ENCODE results near the gene MEAK7.
"Not testable (repeated sequence)": the region's sequence is repeated elsewhere in the genome, so short reads cannot be mapped to it uniquely, and the experiment has no call there.

The MEAK7 gene

DNA sequence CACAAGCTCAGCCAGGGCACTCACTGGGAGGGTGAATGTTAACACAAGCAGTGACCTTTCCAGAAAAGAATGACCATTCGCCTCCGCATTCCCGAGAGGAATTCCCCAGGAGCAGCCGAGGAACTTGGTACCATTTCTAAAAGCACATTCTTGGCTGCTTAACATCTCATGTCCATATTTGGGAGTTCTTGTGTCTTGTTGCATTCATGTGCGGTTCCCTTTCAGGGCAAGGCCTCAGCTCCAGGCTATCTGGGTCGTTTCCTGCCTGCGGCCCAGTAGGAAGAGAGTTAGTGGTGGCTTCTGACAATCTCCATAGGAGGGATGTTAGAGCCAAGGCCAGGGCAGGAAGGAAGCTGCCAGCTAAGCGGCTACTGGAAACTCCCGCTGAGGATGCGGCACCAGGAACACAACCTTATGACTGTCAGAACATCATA is 27.8 kb upstream of the MEAK7 start:
- no peak for DNase-seq

- DNase-seq: no peak
Measured at GRCh38 chr16:84531671-84532111, 27.2 kb upstream of the MEAK7 start.

GRCh38 chr16:84530590-84530989 is 26.1 kb upstream of the MEAK7 start:
- DNase-seq: no peak

DNA sequence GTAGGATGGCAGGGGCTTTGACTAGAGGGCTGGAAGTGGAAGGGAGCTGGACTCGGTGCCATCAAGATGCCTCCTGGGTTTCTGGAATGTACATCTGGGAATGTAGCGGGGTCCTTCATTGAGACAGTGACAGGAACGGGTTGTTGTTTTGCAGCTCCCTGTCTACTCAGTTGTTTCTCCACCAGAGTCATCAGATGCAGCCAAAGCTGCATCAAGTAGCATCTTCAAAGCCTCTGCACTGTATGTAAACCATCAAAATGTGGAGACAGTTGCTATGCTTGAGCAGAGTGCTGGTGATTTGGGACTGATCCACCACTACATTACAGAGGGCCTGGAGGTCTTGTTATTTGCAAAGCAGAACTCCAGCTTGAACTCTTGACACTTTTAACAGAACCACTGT is 25.1 kb upstream of the MEAK7 start:
- DNase-seq: no peak

GRCh38 chr16:84528322-84528721 is 23.9 kb upstream of the MEAK7 start:
- no peak for DNase-seq

- DNase-seq: no peak
Measured at GRCh38 chr16:84527532-84528269, 23.2 kb upstream of the MEAK7 start.

DNA sequence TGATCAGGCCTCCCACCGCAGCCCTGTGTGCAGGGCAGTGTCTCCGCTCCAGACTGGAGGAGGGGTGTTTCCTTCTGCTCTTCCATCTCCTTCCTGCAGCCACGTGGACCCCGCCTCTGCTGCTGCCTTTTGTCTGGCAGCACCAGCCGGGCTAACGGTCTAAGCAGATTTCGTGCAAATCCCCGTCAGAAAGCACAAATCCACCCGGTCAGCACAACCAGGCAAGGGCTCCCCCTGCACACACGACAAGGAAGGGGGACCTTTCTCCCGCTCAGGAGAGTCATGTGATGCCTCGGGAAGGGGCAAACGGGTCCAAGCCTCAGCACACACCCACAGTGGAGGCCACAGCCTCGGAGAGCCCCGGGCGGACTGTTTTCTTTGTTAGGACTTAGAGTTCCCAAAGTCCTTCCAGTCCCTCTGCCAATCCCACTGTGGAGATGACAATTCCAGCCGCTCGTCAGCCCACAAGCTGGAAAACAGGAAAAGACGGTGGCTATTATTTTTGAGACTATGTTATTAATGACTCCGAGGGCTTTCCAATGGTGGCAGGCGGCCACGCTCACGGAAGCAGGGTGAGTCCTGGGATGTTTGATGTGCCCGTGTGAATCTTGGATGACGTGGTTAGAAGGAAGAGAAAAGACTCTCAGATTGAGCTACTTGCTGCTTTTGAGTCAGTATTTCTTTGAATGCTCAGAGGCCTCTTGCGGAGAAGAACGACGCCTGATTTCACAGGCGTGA is 22.5 kb upstream of the MEAK7 start:
- DNase-seq: no peak

DNA sequence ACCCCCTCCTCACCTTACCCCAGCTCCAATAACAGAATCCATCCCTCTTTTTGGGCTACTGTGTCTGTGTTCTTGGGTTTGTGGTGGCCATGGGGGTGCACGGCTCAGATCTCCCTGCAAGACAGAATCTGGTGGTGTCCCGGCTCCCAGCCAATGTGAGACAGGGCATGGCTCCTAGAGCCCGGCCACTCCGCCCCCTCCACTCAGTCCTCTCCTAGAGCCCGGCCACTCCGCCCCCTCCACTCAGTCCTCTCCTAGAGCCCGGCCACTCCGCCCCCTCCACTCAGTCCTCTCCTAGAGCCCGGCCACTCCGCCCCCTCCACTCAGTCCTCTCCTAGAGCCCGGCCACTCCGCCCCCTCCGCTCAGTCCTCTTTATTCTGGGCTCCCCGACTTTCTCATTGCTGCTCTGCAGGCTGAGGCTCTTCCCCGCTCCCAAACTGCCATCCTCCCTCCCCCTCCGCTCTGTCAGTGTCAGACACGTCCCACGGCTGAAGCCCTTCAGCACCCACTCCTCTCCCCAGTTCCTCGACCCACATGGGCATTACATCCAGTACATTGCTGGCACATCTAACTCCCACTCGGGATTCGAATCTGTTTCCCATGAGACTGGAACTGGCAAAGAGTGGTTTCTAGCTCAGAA is 20.6 kb upstream of the MEAK7 start:
- DNase-seq: not testable (repeated sequence)

GRCh38 chr16:84524346-84524920 is 20.0 kb upstream of the MEAK7 start:
- no peak for DNase-seq

GRCh38 chr16:84521497-84521770 is 17.0 kb upstream of the MEAK7 start:
- no peak for DNase-seq

DNA sequence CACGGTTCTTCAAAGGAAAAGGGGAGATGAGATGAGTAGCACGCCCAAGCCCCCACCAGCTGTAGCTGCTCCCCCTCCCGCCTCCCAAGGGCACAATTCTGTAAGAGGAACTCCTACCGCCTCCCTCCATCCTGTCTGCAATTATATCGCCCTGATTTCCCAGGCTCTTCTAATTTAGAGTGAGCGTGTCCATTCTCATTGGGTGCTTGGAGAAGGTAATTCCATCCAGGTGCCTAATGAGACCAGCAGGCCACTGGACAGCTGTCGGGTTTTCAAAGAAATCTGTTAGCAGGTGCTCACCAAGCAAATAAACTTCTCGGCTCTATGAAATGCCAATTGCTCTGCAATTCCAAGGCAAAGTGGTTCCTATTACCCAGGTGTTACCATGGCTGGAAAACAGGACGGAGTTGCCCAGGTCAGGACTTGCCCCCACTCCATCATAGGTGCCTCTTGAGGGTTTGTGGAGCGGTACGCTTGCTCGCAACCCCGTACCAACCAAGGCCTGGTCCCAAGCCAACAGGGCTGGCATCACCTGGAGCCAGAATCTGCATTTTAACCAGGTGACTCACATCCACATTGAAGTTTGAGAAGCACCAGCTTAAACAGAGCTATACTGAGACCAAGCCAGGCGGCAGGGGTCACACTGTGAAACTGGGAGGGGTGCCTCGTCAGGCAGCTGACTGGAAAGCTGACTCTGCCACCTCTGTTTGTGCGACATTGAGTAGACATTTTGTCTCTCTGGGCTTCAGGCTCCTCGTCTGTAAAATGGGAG is 16.5 kb upstream of the MEAK7 start:
- peak; percentile 97 for DNase-seq

- DNase-seq: no peak
Measured at GRCh38 chr16:84519855-84520254, 15.4 kb upstream of the MEAK7 start.

DNA sequence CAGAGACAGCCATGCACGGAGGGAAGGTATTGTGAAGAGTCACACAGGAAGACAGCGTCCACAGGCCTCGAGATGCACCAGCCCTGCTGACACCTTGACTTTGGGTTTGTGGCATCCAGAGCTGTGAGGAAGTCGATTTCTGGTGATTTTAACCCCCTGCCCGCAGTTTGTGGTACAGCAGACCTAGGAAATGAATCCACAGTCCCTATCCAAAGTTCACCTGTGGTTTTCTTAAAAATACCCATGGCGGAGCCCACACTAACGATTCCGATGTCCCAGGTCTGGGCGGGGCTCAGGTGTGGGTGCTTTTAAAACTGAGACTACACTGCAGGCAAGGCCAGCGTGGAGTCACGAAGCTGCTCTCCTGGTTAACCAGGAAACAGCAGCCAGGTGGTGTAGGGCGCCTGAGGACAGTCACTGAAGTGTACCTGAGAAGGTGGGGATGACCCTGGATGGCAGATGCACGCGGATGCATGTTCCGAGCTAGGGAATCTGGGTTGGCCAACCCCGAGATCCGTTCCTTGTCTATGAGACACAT is 14.4 kb upstream of the MEAK7 start:
- peak; percentile 37 for DNase-seq

DNA sequence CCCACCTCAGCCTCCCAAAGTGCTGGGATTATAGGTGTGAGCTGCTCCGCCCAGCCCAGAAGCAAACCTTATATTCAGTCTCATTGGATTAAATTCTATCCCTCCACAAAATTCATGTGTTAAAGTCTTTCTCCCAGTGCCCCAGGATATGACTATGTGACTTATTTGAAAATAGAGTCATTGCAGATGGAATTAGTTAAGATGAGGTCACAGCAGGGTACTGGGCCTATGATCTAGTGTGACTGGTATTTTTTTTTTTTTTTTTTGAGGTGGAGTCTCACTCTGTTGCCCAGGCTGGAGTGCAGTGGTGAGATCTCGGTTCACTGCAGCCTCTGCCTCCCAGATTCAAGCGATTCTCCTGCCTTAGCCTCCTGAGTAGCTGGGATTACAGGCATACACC is 13.8 kb upstream of the MEAK7 start:
- not testable (repeated sequence) for DNase-seq

DNA sequence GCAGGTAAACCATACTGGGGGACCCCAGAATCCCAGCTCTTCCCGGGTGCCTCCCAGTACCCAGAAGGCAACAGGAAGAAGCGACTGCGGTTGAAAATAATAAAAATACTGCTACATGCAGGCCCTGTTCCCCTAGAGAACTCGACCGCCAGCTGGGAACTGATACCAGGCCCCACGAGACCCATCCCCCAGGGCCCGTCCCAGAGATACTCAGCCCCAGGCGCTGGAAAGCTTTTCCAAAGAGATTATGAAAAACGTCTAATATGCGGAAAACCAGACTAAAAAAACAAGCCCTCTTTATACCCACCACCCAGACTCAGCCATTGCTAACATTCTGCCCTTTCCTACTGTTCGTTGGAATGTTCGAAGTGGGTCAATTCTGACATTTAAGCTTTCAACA is 12.9 kb upstream of the MEAK7 start:
- no peak for DNase-seq

GRCh38 chr16:84514874-84515835 is 10.7 kb upstream of the MEAK7 start:
- no peak for DNase-seq

DNA sequence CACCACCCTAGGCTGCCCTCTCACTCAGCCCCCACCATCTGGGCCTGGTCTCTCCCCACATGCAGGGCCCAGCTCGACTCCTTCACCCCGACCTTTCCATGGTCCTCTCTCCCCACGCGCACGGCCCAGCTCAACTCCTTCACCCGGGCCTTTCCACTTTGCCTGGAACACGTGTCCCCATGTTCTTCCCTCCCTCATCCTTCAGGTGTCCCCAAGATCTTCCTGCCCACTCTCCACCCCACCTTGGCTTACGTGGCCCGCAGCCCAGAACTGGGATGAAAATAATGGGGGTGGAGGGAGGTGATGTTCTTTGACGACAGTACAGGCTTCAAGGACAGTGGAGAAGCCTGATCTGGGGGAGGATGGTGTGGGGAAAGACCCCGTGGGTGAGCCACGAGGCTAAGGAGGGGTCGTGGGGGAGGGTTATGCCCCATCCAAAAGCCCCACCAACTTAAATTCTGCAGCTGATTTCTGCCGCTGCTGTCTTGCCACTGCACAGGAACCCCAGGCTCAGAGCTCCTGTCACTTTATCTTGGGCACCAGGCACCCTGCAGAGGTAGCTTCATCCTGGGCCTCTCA is 9.9 kb upstream of the MEAK7 start:
- no peak for DNase-seq

- no peak for DNase-seq
Measured at GRCh38 chr16:84513666-84514065, 9.2 kb upstream of the MEAK7 start.

DNA sequence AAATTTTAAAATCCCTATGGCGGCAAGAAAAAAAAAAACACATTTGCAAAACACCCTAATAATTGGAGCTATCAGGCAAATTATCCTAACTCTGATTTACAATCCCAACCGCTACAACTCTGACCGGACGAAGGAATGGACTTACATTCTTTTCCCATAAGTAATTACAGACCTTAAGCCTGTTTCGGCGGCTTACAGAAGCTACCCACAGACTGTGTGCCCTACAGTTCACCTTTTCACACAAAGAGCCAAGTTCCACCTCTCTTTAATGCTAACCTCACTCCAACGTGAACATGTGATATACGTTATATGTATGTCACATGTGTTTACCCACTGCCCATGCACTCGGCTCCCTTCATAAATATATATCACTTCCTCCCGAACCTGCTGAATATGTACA is 8.7 kb upstream of the MEAK7 start:
- no peak for DNase-seq

GRCh38 chr16:84511831-84512230 is 7.4 kb upstream of the MEAK7 start:
- no peak for DNase-seq

GRCh38 chr16:84511180-84511800 is 6.8 kb upstream of the MEAK7 start:
- DNase-seq: peak; percentile 46
